Adrenal gland (tissue), 12 donors: ENCODE data around the gene CAMSAP1. TPM values are rescaled to one million over a fixed set of nuclear protein-coding genes. Genes with fewer than 3 reads are reported as not detected.
"Not testable (repeated sequence)": the region's sequence is repeated elsewhere in the genome, so short reads cannot be mapped to it uniquely, and the experiment has no call there.

Experiments used
- DNase-seq, 7 donors: peaks; one replicate each; pipeline ENCODE4 v3.0.0-alpha.2; 2019 to 2020
- H3K27ac ChIP-seq, 5 donors: fragments of 200-600 bp; sonication (generic) in 4 of 5; 1 replicate in 3 of 5; 2 replicates in 2 of 5; pipeline versions ENCODE4 v1.5.1 to v1.8.0; 2016 to 2020; ENCODE audit warnings: mild to moderate bottlenecking in 1 of 5
- H3K27me3 ChIP-seq: fragments of 200-600 bp; 2 replicates; pipeline ENCODE4 v1.8.0; 2021
- H3K36me3 ChIP-seq, 2 donors: fragments of 200-600 bp; replicated peaks in 1 of 2; 1 replicate in 1 of 2; 2 replicates in 1 of 2; pipeline versions ENCODE4 v1.5.1 to v1.8.0; 2018 to 2022
- H3K4me1 ChIP-seq, 2 donors: fragments of 200-600 bp; replicated peaks in 1 of 2; 1 replicate in 1 of 2; 2 replicates in 1 of 2; pipeline versions ENCODE4 v1.5.1 to v1.8.0; 2018 to 2021
- H3K4me3 ChIP-seq, 4 donors: fragments of 200-600 bp; sonication (generic) in 3 of 4; one replicate each; pipeline ENCODE4 v1.5.1; 2016 to 2018
- H3K9me3 ChIP-seq, 3 donors: fragments of 200-600 bp; sonication (generic) in 1 of 3; replicated peaks in 1 of 3; 1 replicate in 2 of 3; 2 replicates in 1 of 3; pipeline versions ENCODE4 v1.5.1 to v1.8.0; 2016 to 2021
- POLR2A ChIP-seq, 2 donors: fragments of 450-650 bp; IDR thresholded peaks; one replicate each; pipeline ENCODE4 v1.6.1; 2017; ENCODE audit warnings: antibody characterized with exemption in 2 of 2, mild to moderate bottlenecking in 2 of 2, moderate library complexity in 1 of 2
- WGBS, 4 donors: extraction: QIAGEN DNeasy Blood & Tissue Kit in 2 of 4; methylation state at CpG; one replicate each; pipeline versions ENCODE4 v1.1.5 to v1.1.7; 2013 to 2017; 5-methylcytosine and 5-hydroxymethylcytosine counted together
- intact Hi-C, 2 donors: fragments of 100-400 bp; cut with DNase I; formaldehyde crosslinking; loops; one replicate each; pipeline versions ENCODE4 v1.14.1 to v1.15.0; 2022 to 2023
- polyA plus RNA-seq, 3 donors: library from polyadenylated mRNA; stranded (reverse); fragments of 200-250 nt in 2 of 3; fragments of 350-450 nt in 1 of 3; fragmentation: Illumina TruSeq in 1 of 3; extraction: RNeasy Lipid Tissue Mini Kit (QIAGEN cat#74804) in 1 of 3; gene quantifications; one replicate each; pipeline ENCODE4 v1.2.3, GENCODE V29; 2013 to 2014
- total RNA-seq, 9 donors: library from RNA; depleted of rRNA in 4 of 9; stranded (reverse); fragments of >200 nt in 4 of 9; fragments of 120-200 nt in 1 of 9; fragmentation: NEBNext Ultra II Directional in 1 of 9; extraction: Animal tissue kit (Norgen Biotek cat#: 25700) in 1 of 9; gene quantifications; one replicate each; pipeline versions ENCODE4 v1.1.0 to v1.2.4, GENCODE V29; 2013 to 2023
- TF ChIP-seq, protein P1 (sequence below), 6 experiments: fragments of 450-650 bp in 4 of 6; fragments of 200-600 bp in 2 of 6; sonication (generic) in 1 of 6; IDR thresholded peaks; 1 replicate in 5 of 6; 2 replicates in 1 of 6; pipeline versions ENCODE4 v1.5.1 to v1.8.0; 2016 to 2021; ENCODE audit warnings: antibody characterized with exemption in 6 of 6, mild to moderate bottlenecking in 2 of 6, moderate library complexity in 1 of 6
- donor health status: healthy with polysubstance abuse.
- donor health status: Bipolar disorder and iron deficiency.
- donor health status: DM: yes; HTN: yes; CAD: no.
- donor health status: DM: no; HTN: no; CAD: no.
- donor health status: DM: no; HTN: no; CAD: no.
- donor health status: DM: yes; HTN: yes; CAD: no.

Gene CAMSAP1
- total and polyA plus RNA-seq, 12 donors = 4.6 to 108 (median 27.0) TPM

DNA sequence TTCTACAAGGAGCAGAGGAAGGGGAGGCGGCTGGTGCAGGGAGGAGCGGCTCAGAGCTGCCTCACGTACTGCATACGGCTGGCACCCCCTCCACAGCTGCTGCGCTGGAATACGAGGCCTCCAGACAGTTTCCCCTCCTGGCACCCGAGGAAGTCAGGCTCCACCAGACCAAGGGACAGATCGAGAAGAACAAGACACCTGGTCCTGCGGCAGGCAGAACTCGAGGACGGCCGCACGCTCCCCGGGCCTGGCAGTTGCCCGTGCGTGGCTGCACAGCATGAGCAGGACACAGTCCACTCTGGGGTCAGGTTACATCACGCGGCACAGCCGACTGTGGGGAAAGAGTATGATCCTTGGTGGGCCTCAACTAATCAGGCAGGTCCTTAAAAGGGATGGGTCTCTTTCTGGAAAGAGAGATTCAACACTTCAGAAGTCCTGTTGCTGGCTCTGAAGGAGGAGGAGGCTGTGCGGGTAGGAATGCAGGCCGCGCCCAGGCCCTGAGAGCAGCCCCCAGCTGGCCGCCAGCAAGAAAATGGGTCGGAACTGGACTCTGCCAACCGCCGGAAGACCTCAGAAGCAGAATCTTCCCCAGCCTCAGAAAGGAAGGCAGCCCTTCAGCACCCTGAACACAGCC is 42.3 kb upstream of the CAMSAP1 start:
- TF ChIP-seq POLR2A (IDR thresholded peaks at IDR 0.05) = no peak
- TF ChIP-seq, protein P1, sequence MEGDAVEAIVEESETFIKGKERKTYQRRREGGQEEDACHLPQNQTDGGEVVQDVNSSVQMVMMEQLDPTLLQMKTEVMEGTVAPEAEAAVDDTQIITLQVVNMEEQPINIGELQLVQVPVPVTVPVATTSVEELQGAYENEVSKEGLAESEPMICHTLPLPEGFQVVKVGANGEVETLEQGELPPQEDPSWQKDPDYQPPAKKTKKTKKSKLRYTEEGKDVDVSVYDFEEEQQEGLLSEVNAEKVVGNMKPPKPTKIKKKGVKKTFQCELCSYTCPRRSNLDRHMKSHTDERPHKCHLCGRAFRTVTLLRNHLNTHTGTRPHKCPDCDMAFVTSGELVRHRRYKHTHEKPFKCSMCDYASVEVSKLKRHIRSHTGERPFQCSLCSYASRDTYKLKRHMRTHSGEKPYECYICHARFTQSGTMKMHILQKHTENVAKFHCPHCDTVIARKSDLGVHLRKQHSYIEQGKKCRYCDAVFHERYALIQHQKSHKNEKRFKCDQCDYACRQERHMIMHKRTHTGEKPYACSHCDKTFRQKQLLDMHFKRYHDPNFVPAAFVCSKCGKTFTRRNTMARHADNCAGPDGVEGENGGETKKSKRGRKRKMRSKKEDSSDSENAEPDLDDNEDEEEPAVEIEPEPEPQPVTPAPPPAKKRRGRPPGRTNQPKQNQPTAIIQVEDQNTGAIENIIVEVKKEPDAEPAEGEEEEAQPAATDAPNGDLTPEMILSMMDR (IDR thresholded peaks at IDR 0.05) = no peak
- intact Hi-C loops = no loop called here
- H3K36me3 ChIP-seq = peaks cover 0 to 59% of the 10 kb centered on the region in 2 donors
- no peak overlapping the region for H3K27ac ChIP-seq
- no peaks in the 10 kb centered on the region for H3K27me3 ChIP-seq
- H3K4me1 ChIP-seq = no peaks in the 10 kb centered on the region
- H3K4me3 ChIP-seq = no peak overlapping the region
- 90 to 93% (median 92%) methylated on average over 13 to 26 of the region's 26 CpGs for WGBS, 4 donors
- no peaks in the 10 kb centered on the region for H3K9me3 ChIP-seq
- no peak for DNase-seq

DNA sequence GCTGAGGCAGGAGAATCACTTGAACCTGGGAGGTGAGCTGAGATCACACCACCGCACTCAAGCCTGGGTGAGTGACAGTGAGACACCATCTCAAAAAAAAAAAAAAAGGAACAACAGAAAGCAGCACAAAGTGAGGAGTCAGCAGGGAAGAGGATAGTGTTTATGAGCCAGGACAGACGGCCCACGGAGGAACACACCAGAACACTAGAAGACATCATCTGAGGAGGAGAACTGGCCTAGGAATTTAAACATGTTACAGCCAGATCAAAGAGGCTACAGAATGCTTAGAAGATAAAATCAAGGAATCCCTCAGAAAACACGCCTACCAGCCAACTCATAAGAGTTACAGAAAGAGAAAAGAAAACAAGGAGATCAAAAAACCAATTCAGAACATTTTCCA is 41.6 kb upstream of the CAMSAP1 start:
- intact Hi-C loops = no loop called here
- TF ChIP-seq, protein P1 (IDR thresholded peaks at IDR 0.05) = no peak
- TF ChIP-seq POLR2A (IDR thresholded peaks at IDR 0.05) = no peak
- 82 to 90% (median 85%) methylated on average over 4 of the region's 4 CpGs for WGBS, 4 donors
- no peaks in the 10 kb centered on the region for H3K4me1 ChIP-seq
- no peaks in the 10 kb centered on the region for H3K9me3 ChIP-seq
- H3K27me3 ChIP-seq = no peaks in the 10 kb centered on the region
- peaks cover 0 to 60% of the 10 kb centered on the region in 2 donors for H3K36me3 ChIP-seq
- DNase-seq = no peak
- no peak overlapping the region for H3K27ac ChIP-seq
- H3K4me3 ChIP-seq = no peak overlapping the region

DNA sequence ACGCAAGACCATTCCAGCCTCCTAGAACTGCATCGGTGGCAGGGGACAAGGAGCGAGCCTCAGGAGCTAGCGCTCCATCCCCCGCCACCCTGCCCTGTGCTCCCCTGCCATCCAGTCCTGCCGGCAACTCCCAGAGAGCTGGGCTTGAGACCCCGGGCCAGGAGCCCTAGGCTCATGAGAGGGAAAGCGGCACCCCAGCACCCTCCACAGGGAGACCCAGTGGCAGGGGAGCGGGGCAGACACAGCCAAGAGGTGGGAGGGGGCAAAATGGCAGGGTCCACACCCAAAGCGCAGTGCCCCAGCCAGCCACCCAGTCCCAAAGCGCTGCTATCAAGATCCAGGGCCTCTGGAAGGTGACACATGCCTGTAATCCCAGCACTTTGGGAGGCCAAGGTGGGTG is 41.1 kb upstream of the CAMSAP1 start:
- 91 to 97% (median 93%) methylated on average over 8 to 11 of the region's 11 CpGs for WGBS, 4 donors
- no peak overlapping the region for H3K4me3 ChIP-seq
- H3K4me1 ChIP-seq = no peaks in the 10 kb centered on the region
- H3K36me3 ChIP-seq = peaks cover 0 to 61% of the 10 kb centered on the region in 2 donors
- no peaks in the 10 kb centered on the region for H3K27me3 ChIP-seq
- intact Hi-C loops = no loop called here
- H3K9me3 ChIP-seq = no peaks in the 10 kb centered on the region
- DNase-seq = no peak
- TF ChIP-seq, protein P1 (IDR thresholded peaks at IDR 0.05) = no peak
- no peak for TF ChIP-seq POLR2A (IDR thresholded peaks at IDR 0.05)
- H3K27ac ChIP-seq = no peak overlapping the region

DNA sequence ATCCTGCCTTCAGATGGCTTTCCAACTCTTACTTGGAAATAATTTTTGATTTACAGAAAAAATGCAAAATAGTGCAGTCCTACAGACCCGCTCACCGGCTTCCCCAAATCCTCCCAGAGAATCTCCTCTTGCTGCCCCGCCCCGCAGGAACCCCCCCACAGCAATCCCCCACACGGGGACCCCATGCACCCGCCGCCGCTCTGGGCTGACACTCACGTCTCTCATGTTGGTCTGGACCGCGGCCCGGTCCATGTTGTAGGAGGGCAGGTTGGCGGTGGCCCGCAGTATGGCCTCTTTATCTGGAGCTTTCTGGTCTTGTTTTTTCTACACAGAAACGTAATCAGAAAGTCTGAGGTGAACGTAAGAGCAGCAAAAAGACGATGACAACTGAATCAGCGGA is 40.2 kb upstream of the CAMSAP1 start:
- Histone ChIP-seq H3K27ac (no peak overlapping the region), H3K27me3 (no peaks in the 10 kb centered on the region), H3K4me1 (no peaks in the 10 kb centered on the region), H3K9me3 (no peaks in the 10 kb centered on the region), H3K4me3 (no peak overlapping the region), H3K36me3 (peaks cover 0 to 60% of the 10 kb centered on the region in 2 donors)
- DNase-seq = no peak
- no peak for TF ChIP-seq POLR2A (IDR thresholded peaks at IDR 0.05)
- TF ChIP-seq, protein P1 (IDR thresholded peaks at IDR 0.05) = no peak
- WGBS, 4 donors = 93 to 97% (median 94%) methylated on average over 18 of the region's 18 CpGs
- intact Hi-C loops = no loop called here

DNA sequence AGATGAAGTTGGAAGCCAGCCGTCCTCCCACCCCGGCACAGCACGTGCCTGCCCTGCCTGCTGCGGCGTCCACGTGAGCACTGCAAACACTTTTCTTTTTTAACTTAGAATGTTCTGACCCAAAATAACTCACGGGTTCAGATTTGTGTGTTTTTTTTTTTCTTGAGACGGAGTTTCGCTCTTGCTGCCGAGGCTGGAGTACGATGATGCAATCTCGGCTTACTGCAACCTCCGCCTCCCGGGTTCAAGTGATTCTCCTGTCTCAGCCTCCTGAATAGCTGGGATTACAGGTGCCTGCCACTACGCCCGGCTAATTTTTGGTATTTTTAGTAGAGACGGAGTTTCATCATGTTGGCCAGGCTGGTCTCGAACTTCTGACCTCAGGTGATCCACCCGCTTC is 39.8 kb upstream of the CAMSAP1 start:
- H3K36me3 ChIP-seq = peaks cover 0 to 55% of the 10 kb centered on the region in 2 donors
- DNase-seq, H3K9me3 ChIP-seq, H3K4me3 ChIP-seq, intact Hi-C loops, H3K27me3 ChIP-seq, H3K4me1 ChIP-seq, H3K27ac ChIP-seq: not testable (repeated sequence)
- WGBS, 4 donors = 92 to 96% (median 95%) methylated on average over 19 of the region's 19 CpGs
